ENCODE data around the gene GMFB.

GRCh38 chr14:54446161-54446693 is 42.6 kb downstream of the GMFB start:
- TF ChIP-seq POLR2A (IDR thresholded peaks at IDR 0.05; ENCODE audit: low read length) = no peak
- no peak for TF ChIP-seq MAX (IDR thresholded peaks at IDR 0.05)
- no peak for TF ChIP-seq RAD21 (conservative IDR thresholded peaks at IDR 0.05 in 1 of 2, IDR thresholded peaks at IDR 0.05 in 1 of 2)
- TF ChIP-seq CTCF (IDR thresholded peaks at IDR 0.05) = no peak
- TF ChIP-seq REST (IDR thresholded peaks at IDR 0.05) = no peak

Measured in A549 (cell line).